ENCODE measurements around the gene AP5B1. TPM values are rescaled to one million over a fixed set of nuclear protein-coding genes. Genes with fewer than 3 reads are reported as not detected.

The AP5B1 gene
- total and polyA plus RNA-seq, 8 donors: 3.6 to 44.9 (median 12.4) TPM

- no peak for DNase-seq
- H3K36me3 ChIP-seq: no peaks in the 10 kb centered on the region
- no peak overlapping the region for H3K27ac ChIP-seq
- no peaks in the 10 kb centered on the region for H3K4me1 ChIP-seq
- H3K4me3 ChIP-seq: no peak overlapping the region
- H3K9me3 ChIP-seq: no peaks in the 10 kb centered on the region
- 61 to 73% (median 69%) methylated on average over 6 of the region's 6 CpGs for WGBS, 5 donors
- intact Hi-C loops (cut with DNase I; ENCODE audit: low total_unique reads): no loop called here
- no peaks in the 10 kb centered on the region for H3K27me3 ChIP-seq
- no peak for TF ChIP-seq CTCF (IDR thresholded peaks at IDR 0.05)
- TF ChIP-seq POLR2A (IDR thresholded peaks at IDR 0.05): no peak
- no peak for TF ChIP-seq POLR2AphosphoS5 (IDR thresholded peaks at IDR 0.05)
- TF ChIP-seq EP300 (IDR thresholded peaks at IDR 0.05): no peak
Measured at GRCh38 chr11:65726660-65727059, 54.1 kb downstream of the AP5B1 start.

Other genes with a start within 250 kb of the AP5B1 start
- gene LTBP3, start 222.6 kb downstream of the AP5B1 start, total RNA-seq: 100 to 1,000 TPM in 4 of 5 donors, 10 to 100 TPM in 1; 35.1 to 452 (median 117) TPM
- 10 to 100 TPM; 26.9 to 58.2 (median 28.7) TPM for gene LTBP3, start 222.6 kb downstream of the AP5B1 start, polyA plus RNA-seq
- gene ZNRD2, start 210.5 kb downstream of the AP5B1 start, total RNA-seq: 10 to 100 TPM; 17.7 to 99.1 (median 51.9) TPM
- gene ZNRD2, start 210.5 kb downstream of the AP5B1 start, polyA plus RNA-seq: 10 to 100 TPM; 49.6 to 56.6 (median 51.8) TPM
- gene FAM89B, start 208.4 kb downstream of the AP5B1 start, total RNA-seq: 10 to 100 TPM in 4 of 5 donors, 1 to 10 TPM in 1; 3.9 to 57.8 (median 48.1) TPM
- gene FAM89B, start 208.4 kb downstream of the AP5B1 start, polyA plus RNA-seq: 10 to 100 TPM; 63.4 to 68.2 (median 65.1) TPM
- gene EHBP1L1, start 204.9 kb downstream of the AP5B1 start, total RNA-seq: 100 to 1,000 TPM in 4 of 5 donors, 10 to 100 TPM in 1; 43.0 to 200 (median 126) TPM
- gene EHBP1L1, start 204.9 kb downstream of the AP5B1 start, polyA plus RNA-seq: 10 to 100 TPM; 28.0 to 67.6 (median 49.2) TPM
- gene KCNK7, start 185.2 kb downstream of the AP5B1 start, total RNA-seq: 1 to 10 TPM in 1 of 5 donors, under 1 TPM in 1, not detected in 3; 0.58 to 2.6 TPM
- gene KCNK7, start 185.2 kb downstream of the AP5B1 start, polyA plus RNA-seq: 1 to 10 TPM in 2 of 3 donors, not detected in 1; 3.5 to 5.8 TPM
- 100 to 1,000 TPM in 1 of 5 donors, 10 to 100 TPM in 4; 37.6 to 118 (median 63.6) TPM for gene MAP3K11, start 166.8 kb downstream of the AP5B1 start, total RNA-seq
- gene MAP3K11, start 166.8 kb downstream of the AP5B1 start, polyA plus RNA-seq: 10 to 100 TPM; 31.0 to 62.9 (median 44.8) TPM
- 10 to 100 TPM in 4 of 5 donors, 1 to 10 TPM in 1; 9.7 to 76.2 (median 40.3) TPM for gene PCNX3, start 165.2 kb downstream of the AP5B1 start, total RNA-seq
- 10 to 100 TPM in 1 of 3 donors, 1 to 10 TPM in 2; 4.6 to 11.0 (median 6.8) TPM for gene PCNX3, start 165.2 kb downstream of the AP5B1 start, polyA plus RNA-seq
- 10 to 100 TPM; 13.2 to 47.5 (median 33.8) TPM for gene SIPA1, start 142.9 kb downstream of the AP5B1 start, total RNA-seq
- gene SIPA1, start 142.9 kb downstream of the AP5B1 start, polyA plus RNA-seq: 10 to 100 TPM; 59.9 to 80.4 (median 67.6) TPM
- 10 to 100 TPM; 27.4 to 68.8 (median 54.0) TPM for gene RELA, start 118.1 kb downstream of the AP5B1 start, total RNA-seq
- 10 to 100 TPM; 37.9 to 56.8 (median 39.2) TPM for gene RELA, start 118.1 kb downstream of the AP5B1 start, polyA plus RNA-seq
- gene KAT5, start 68.7 kb downstream of the AP5B1 start, total RNA-seq: 10 to 100 TPM; 13.3 to 99.1 (median 58.7) TPM
- 10 to 100 TPM; 51.5 to 76.8 (median 53.5) TPM for gene KAT5, start 68.7 kb downstream of the AP5B1 start, polyA plus RNA-seq
- gene RNASEH2C, start 60.2 kb downstream of the AP5B1 start, total RNA-seq: 100 to 1,000 TPM in 1 of 5 donors, 10 to 100 TPM in 4; 14.1 to 171 (median 49.0) TPM
- gene RNASEH2C, start 60.2 kb downstream of the AP5B1 start, polyA plus RNA-seq: 10 to 100 TPM; 69.2 to 86.4 (median 83.9) TPM
- gene OVOL1, start 6.1 kb upstream of the AP5B1 start, total RNA-seq: 100 to 1,000 TPM in 1 of 5 donors, 10 to 100 TPM in 1, 1 to 10 TPM in 2, not detected in 1; 1.2 to 120 (median 9.9) TPM
- 1 to 10 TPM in 2 of 3 donors, under 1 TPM in 1; 0.92 to 7.8 (median 1.3) TPM for gene OVOL1, start 6.1 kb upstream of the AP5B1 start, polyA plus RNA-seq
- 1 to 10 TPM in 2 of 5 donors, under 1 TPM in 1, not detected in 2; 0.29 to 1.4 (median 1.3) TPM for gene SNX32, start 53.0 kb upstream of the AP5B1 start, total RNA-seq
- under 1 TPM; 0.25 to 0.90 (median 0.61) TPM for gene SNX32, start 53.0 kb upstream of the AP5B1 start, polyA plus RNA-seq
- 1,000 to 10,000 TPM in 1 of 5 donors, 100 to 1,000 TPM in 4; 389 to 1,430 (median 677) TPM for gene CFL1, start 77.2 kb upstream of the AP5B1 start, total RNA-seq
- 100 to 1,000 TPM; 534 to 874 (median 658) TPM for gene CFL1, start 77.2 kb upstream of the AP5B1 start, polyA plus RNA-seq
- gene MUS81, start 79.5 kb upstream of the AP5B1 start, total RNA-seq: 100 to 1,000 TPM in 2 of 5 donors, 10 to 100 TPM in 3; 26.4 to 162 (median 81.1) TPM
- 10 to 100 TPM; 32.7 to 64.6 (median 32.9) TPM for gene MUS81, start 79.5 kb upstream of the AP5B1 start, polyA plus RNA-seq
- 10 to 100 TPM; 21.0 to 34.4 (median 23.3) TPM for gene EFEMP2, start 91.8 kb upstream of the AP5B1 start, total RNA-seq
- gene EFEMP2, start 91.8 kb upstream of the AP5B1 start, polyA plus RNA-seq: 10 to 100 TPM; 31.8 to 37.9 (median 36.0) TPM
- gene CTSW, start 98.9 kb upstream of the AP5B1 start, total RNA-seq: 1 to 10 TPM in 2 of 5 donors, under 1 TPM in 1, not detected in 2; 0.58 to 2.2 (median 1.1) TPM
- gene CTSW, start 98.9 kb upstream of the AP5B1 start, polyA plus RNA-seq: 1 to 10 TPM in 2 of 3 donors, under 1 TPM in 1; 0.43 to 2.7 (median 1.6) TPM
- gene FIBP, start 107.5 kb upstream of the AP5B1 start, total RNA-seq: 100 to 1,000 TPM in 2 of 5 donors, 10 to 100 TPM in 3; 25.4 to 488 (median 74.3) TPM
- 10 to 100 TPM; 45.2 to 76.5 (median 66.0) TPM for gene FIBP, start 107.5 kb upstream of the AP5B1 start, polyA plus RNA-seq
- gene CCDC85B, start 109.7 kb upstream of the AP5B1 start, total RNA-seq: 10 to 100 TPM in 4 of 5 donors, 1 to 10 TPM in 1; 7.0 to 68.9 (median 20.6) TPM
- gene CCDC85B, start 109.7 kb upstream of the AP5B1 start, polyA plus RNA-seq: 10 to 100 TPM; 25.1 to 50.4 (median 42.5) TPM
- 10 to 100 TPM in 1 of 5 donors, 1 to 10 TPM in 2, not detected in 2; 1.7 to 43.3 (median 1.9) TPM for gene FOSL1, start 119.4 kb upstream of the AP5B1 start, total RNA-seq
- 10 to 100 TPM in 2 of 3 donors, 1 to 10 TPM in 1; 7.0 to 14.7 (median 14.1) TPM for gene FOSL1, start 119.4 kb upstream of the AP5B1 start, polyA plus RNA-seq
- gene C11orf68, start 138.1 kb upstream of the AP5B1 start, total RNA-seq: 10 to 100 TPM in 3 of 5 donors, 1 to 10 TPM in 2; 3.1 to 16.8 (median 10.1) TPM
- 10 to 100 TPM; 26.9 to 31.3 (median 29.6) TPM for gene C11orf68, start 138.1 kb upstream of the AP5B1 start, polyA plus RNA-seq
- gene DRAP1, start 138.4 kb upstream of the AP5B1 start, total RNA-seq: 100 to 1,000 TPM in 1 of 5 donors, 10 to 100 TPM in 4; 13.3 to 133 (median 49.2) TPM
- 10 to 100 TPM; 64.0 to 89.2 (median 77.9) TPM for gene DRAP1, start 138.4 kb upstream of the AP5B1 start, polyA plus RNA-seq
- gene TSGA10IP, start 164.5 kb upstream of the AP5B1 start, total RNA-seq: not detected
- not detected for gene TSGA10IP, start 164.5 kb upstream of the AP5B1 start, polyA plus RNA-seq
- gene SART1, start 180.8 kb upstream of the AP5B1 start, total RNA-seq: 100 to 1,000 TPM in 2 of 5 donors, 10 to 100 TPM in 3; 26.1 to 278 (median 38.4) TPM
- gene SART1, start 180.8 kb upstream of the AP5B1 start, polyA plus RNA-seq: 10 to 100 TPM; 76.1 to 93.2 (median 88.9) TPM
- gene EIF1AD, start 221.2 kb upstream of the AP5B1 start, total RNA-seq: 10 to 100 TPM in 2 of 5 donors, 1 to 10 TPM in 2, not detected in 1; 3.8 to 26.1 (median 12.9) TPM
- 10 to 100 TPM; 10.5 to 13.6 (median 13.1) TPM for gene EIF1AD, start 221.2 kb upstream of the AP5B1 start, polyA plus RNA-seq
- gene BANF1, start 221.5 kb upstream of the AP5B1 start, total RNA-seq: 10 to 100 TPM; 12.3 to 58.4 (median 27.2) TPM
- gene BANF1, start 221.5 kb upstream of the AP5B1 start, polyA plus RNA-seq: 100 to 1,000 TPM; 150 to 207 (median 180) TPM
- gene CST6, start 231.0 kb upstream of the AP5B1 start, total RNA-seq: 10 to 100 TPM in 1 of 5 donors, not detected in 4; 47.8 TPM
- gene CST6, start 231.0 kb upstream of the AP5B1 start, polyA plus RNA-seq: 1 to 10 TPM in 1 of 3 donors, under 1 TPM in 1, not detected in 1; 0.50 to 6.6 TPM
- not detected for gene CATSPER1, start 245.5 kb upstream of the AP5B1 start, total RNA-seq
- gene CATSPER1, start 245.5 kb upstream of the AP5B1 start, polyA plus RNA-seq: 1 to 10 TPM in 1 of 3 donors, under 1 TPM in 2; 0.08 to 1.4 (median 0.68) TPM